Measurements from ENCODE around the gene MAN2A1. TPM values are rescaled to one million over a fixed set of nuclear protein-coding genes. Genes with fewer than 3 reads are reported as not detected.

Gene MAN2A1
- total RNA-seq, 1 experiment from 2014 or later, result 78.0 TPM

DNA sequence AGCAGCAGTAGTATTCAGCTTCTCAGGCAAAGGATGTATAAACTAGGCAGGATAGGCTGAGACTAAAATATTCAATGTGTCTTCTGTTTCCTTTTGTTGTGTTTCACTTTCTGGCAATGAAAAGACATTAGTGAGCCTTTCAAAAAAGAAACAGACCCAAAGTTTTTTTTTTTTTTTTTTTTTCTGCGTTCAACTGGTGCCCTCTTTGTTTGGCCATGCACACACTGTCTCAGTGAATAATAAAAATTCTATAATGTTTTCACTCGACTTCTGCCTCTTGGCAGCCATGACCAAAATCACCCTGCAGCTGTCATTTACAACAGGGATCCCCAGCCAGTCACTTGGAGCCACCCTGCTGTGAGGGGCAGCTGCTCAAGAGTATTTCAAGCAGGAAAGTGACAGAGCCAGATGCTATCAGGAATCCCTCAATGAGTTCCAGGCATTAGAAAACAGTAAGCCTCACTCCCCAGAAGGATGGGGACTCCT is 44.0 kb upstream of the MAN2A1 start:
- H3K9me3 Mint-ChIP-seq, result peaks cover 3 to 6% of the 10 kb centered on the region in 2 experiments; a peak in 4 of 5 replicates
- H3K23ac ChIP-seq (ENCODE audit: insufficient read length, low read depth, low read length), result no peak overlapping the region
- no peak overlapping the region for H4K91ac ChIP-seq (ENCODE audit: insufficient read length, low read depth, low read length)
- no peak overlapping the region for H3K4ac ChIP-seq (ENCODE audit: low read depth, low read length)
- H2BK15ac ChIP-seq (ENCODE audit: low read depth, low read length), result no peak overlapping the region
- no peak overlapping the region for H3K4me3 Mint-ChIP-seq
- H2AFZ ChIP-seq (ENCODE audit: low read length), result no peak overlapping the region
- no peak overlapping the region for H3K9ac ChIP-seq (ENCODE audit: extremely low read depth, insufficient read length, low read length)
- H3K23me2 ChIP-seq (ENCODE audit: insufficient read length, low read depth, low read length, poor library complexity, severe bottlenecking), result no peaks in the 10 kb centered on the region
- peak overlapping the region in 2 of 3 experiments; percentile 22 to 85; a peak in 4 of 7 replicates for H3K27ac Mint-ChIP-seq
- H3T11ph ChIP-seq (ENCODE audit: low read length), result no peak overlapping the region
- WGBS (ENCODE audit: extremely low coverage, insufficient read length, low lambda C conversion rate), result no CpG with 5 or more reads among the region's 2 CpGs
- H3K36me3 Mint-ChIP-seq (ENCODE audit: insufficient read depth in 1 of 3, low read depth in 3 of 3), result peaks cover 3 to 15% (median 6%) of the 10 kb centered on the region in 3 experiments; a peak in 6 of 7 replicates
- no peak overlapping the region for H2BK120ac ChIP-seq (ENCODE audit: low read depth, low read length, poor library complexity, severe bottlenecking)
- peak; percentile 39 for DNase-seq
- TF ChIP-seq, protein P1, sequence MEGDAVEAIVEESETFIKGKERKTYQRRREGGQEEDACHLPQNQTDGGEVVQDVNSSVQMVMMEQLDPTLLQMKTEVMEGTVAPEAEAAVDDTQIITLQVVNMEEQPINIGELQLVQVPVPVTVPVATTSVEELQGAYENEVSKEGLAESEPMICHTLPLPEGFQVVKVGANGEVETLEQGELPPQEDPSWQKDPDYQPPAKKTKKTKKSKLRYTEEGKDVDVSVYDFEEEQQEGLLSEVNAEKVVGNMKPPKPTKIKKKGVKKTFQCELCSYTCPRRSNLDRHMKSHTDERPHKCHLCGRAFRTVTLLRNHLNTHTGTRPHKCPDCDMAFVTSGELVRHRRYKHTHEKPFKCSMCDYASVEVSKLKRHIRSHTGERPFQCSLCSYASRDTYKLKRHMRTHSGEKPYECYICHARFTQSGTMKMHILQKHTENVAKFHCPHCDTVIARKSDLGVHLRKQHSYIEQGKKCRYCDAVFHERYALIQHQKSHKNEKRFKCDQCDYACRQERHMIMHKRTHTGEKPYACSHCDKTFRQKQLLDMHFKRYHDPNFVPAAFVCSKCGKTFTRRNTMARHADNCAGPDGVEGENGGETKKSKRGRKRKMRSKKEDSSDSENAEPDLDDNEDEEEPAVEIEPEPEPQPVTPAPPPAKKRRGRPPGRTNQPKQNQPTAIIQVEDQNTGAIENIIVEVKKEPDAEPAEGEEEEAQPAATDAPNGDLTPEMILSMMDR (conservative IDR thresholded peaks at IDR 0.05), result no peak
- H3K4me1 ChIP-seq (ENCODE audit: insufficient read depth, low read length), result peaks cover 13% of the 10 kb centered on the region
- no peak overlapping the region for H2BK20ac ChIP-seq (ENCODE audit: low read depth, low read length, poor library complexity, severe bottlenecking)
- no peaks in the 10 kb centered on the region for H4K20me1 ChIP-seq (ENCODE audit: control insufficient read depth, insufficient read depth, insufficient read length)
- H2AK5ac ChIP-seq (ENCODE audit: insufficient read length, low read length), result no peak overlapping the region
- no peaks in the 10 kb centered on the region for H3K9me3 ChIP-seq (ENCODE audit: control insufficient read depth, low read depth, low read length)
- H4K8ac ChIP-seq (replicated peaks; ENCODE audit: insufficient read length, low read depth, low read length), result no peak overlapping the region
- H3K4me2 ChIP-seq (ENCODE audit: insufficient read depth, insufficient read length, low read length), result no peak overlapping the region
- H3K27me3 ChIP-seq (ENCODE audit: insufficient read depth, low read length), result no peaks in the 10 kb centered on the region
- no peak overlapping the region for H3K27ac ChIP-seq (ENCODE audit: insufficient read length, low read depth, low read length)
- no peak overlapping the region for H3K18ac ChIP-seq (ENCODE audit: insufficient read length, low read depth, low read length)
- H3K79me2 ChIP-seq (ENCODE audit: insufficient read depth, low read length), result no peaks in the 10 kb centered on the region
- H2BK5ac ChIP-seq (ENCODE audit: insufficient read length, low read length), result no peak overlapping the region
- no peak overlapping the region for H3K14ac ChIP-seq (ENCODE audit: insufficient read depth, low read length)
- H3K27me3 Mint-ChIP-seq (ENCODE audit: low read depth), result no peaks in the 10 kb centered on the region
- no peak overlapping the region for H3K56ac ChIP-seq (ENCODE audit: insufficient read length, low read depth, low read length)
- H3K4me1 Mint-ChIP-seq, result peaks cover 33% of the 10 kb centered on the region in 2 experiments
- no peak overlapping the region for H4K5ac ChIP-seq (ENCODE audit: insufficient read length, low read depth, low read length)
- peak overlapping the region; percentile 25 for H2BK12ac ChIP-seq (ENCODE audit: insufficient read length, low read depth, low read length)
- no peaks in the 10 kb centered on the region for H3K79me1 ChIP-seq (ENCODE audit: insufficient read depth, low read depth, low read length, poor library complexity, severe bottlenecking)

Data from H9 (cell line).